ENCODE measurements around the gene MAPK9.

DNA sequence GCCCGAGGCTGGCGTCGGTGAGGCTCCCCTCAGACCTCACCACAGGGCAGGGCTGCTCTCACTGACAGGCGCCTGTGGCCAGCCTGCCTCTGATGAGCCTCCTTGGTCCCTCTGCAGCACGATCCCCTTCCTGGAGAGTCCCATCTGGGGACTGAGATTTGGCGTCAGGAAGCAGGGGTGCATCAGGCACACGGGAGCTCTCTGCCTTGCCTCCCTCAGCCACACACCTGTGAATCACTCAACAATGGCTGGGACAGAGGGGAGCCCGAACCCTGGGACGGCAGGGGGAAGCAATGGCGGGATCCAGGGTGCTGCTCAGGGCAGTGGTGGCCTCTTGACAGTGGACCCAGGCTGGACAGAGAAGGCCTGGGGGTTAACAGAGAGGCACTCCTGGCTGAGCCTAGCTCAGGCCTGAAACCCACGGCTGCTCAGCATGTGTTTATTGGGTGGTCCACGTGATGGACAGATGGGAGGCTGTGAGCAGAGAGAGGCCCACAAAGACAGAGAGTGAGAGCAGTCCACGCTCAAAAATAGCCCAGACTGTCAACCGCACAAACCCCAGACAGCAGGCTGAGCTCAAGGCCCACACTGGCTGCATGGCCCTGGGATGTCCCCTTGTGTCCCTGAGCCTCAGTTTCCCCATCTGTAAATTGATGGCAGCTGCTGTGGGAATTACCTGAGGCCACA, 94.7 kb downstream of the MAPK9 start:
- TF ChIP-seq, protein P1, sequence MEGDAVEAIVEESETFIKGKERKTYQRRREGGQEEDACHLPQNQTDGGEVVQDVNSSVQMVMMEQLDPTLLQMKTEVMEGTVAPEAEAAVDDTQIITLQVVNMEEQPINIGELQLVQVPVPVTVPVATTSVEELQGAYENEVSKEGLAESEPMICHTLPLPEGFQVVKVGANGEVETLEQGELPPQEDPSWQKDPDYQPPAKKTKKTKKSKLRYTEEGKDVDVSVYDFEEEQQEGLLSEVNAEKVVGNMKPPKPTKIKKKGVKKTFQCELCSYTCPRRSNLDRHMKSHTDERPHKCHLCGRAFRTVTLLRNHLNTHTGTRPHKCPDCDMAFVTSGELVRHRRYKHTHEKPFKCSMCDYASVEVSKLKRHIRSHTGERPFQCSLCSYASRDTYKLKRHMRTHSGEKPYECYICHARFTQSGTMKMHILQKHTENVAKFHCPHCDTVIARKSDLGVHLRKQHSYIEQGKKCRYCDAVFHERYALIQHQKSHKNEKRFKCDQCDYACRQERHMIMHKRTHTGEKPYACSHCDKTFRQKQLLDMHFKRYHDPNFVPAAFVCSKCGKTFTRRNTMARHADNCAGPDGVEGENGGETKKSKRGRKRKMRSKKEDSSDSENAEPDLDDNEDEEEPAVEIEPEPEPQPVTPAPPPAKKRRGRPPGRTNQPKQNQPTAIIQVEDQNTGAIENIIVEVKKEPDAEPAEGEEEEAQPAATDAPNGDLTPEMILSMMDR (IDR thresholded peaks at IDR 0.05; ENCODE audit: insufficient read depth, low read length, poor library complexity, severe bottlenecking): no peak
- TF ChIP-seq EZH2phosphoT487 (conservative IDR thresholded peaks at IDR 0.05; ENCODE audit: low read length): no peak

Data from SU-DHL-6 (cell line).